ENCODE results near the gene EIF3I. TPM values are rescaled to one million over a fixed set of nuclear protein-coding genes. Genes with fewer than 3 reads are reported as not detected.

EIF3I gene
- total and polyA plus RNA-seq, 2 of the 13 experiments (the other 11 are each of a cell fraction or from before 2014, with no cell fraction given) = 210 to 223 TPM

DNA sequence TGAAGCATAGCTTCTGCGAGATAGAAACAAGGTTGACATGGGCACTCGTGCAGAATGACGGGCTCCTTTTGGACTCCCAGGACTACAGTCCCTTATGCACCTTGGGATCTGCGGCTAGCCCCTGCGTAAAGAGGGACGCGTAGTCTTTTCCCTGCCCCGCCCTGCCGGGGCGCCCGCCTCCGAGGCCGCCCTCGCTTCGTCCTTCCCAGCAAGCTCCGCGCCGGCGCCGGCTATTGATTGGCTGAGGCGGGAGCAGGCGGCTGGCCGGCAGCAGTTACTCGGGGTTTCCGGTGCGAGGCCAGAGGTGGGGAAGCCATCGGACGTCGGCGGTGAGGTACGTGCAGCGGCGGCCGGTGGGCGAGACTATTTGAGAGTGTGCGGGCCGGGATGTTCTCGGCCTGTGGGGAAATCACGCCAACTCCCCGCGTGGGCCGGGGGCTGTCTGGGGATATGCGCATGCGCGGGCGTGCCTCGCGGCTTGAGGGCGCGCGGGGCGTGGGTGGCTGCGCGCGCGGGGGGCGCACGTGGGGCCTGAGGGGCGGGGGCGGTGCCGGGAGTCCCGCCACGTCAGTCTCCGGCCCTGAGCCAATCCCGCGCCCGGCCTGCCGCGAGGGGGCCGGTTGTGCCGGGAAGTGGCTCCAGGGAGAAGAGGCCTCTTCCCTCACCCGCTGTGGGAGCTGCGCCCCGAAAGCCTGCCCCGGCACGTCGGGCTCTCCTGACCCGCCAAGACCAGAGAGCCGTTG lies 42.6 kb upstream of the EIF3I start, which contains the start of gene TXLNA (continued):
- TF ChIP-seq YEATS4 (CRISPR knock-in tag; IDR thresholded peaks at IDR 0.05; ENCODE audit: borderline replicate concordance) (no peak; the same call in none of the 2 replicates), SSRP1 (CRISPR knock-in tag; IDR thresholded peaks at IDR 0.05) (no peak), CAMTA2 (CRISPR knock-in tag; IDR thresholded peaks at IDR 0.05; ENCODE audit: borderline replicate concordance) (no peak), ZNF547 (CRISPR knock-in tag; IDR thresholded peaks at IDR 0.05) (peak; percentile 91), HMGA1 (CRISPR knock-in tag; conservative IDR thresholded peaks at IDR 0.05) (no peak), SP140L (CRISPR knock-in tag; IDR thresholded peaks at IDR 0.05; ENCODE audit: borderline replicate concordance) (0 out of 2 replicates have a peak, but pooled peaks have one; percentile 21), CENPT (CRISPR knock-in tag; IDR thresholded peaks at IDR 0.05; ENCODE audit: low read depth) (peak; percentile 58; the same call in 1 of the 2 replicates), ZNF839 (CRISPR knock-in tag; IDR thresholded peaks at IDR 0.05; ENCODE audit: borderline replicate concordance) (0 out of 2 replicates have a peak, but pooled peaks have one; percentile 40), ZNF569 (CRISPR knock-in tag; IDR thresholded peaks at IDR 0.05; ENCODE audit: borderline replicate concordance) (no peak), TBX3 (IDR thresholded peaks at IDR 0.05; ENCODE audit: borderline replicate concordance) (no peak), SYNCRIP (IDR thresholded peaks at IDR 0.05; ENCODE audit: insufficient read depth, low read depth, low read length) (no peak), ZFP36 (IDR thresholded peaks at IDR 0.05; ENCODE audit: borderline replicate concordance, low read depth, low read length, partially characterized antibody) (no peak)
- TF ChIP-seq, protein P1, sequence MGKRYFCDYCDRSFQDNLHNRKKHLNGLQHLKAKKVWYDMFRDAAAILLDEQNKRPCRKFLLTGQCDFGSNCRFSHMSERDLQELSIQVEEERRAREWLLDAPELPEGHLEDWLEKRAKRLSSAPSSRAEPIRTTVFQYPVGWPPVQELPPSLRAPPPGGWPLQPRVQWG (CRISPR knock-in tag; IDR thresholded peaks at IDR 0.05; ENCODE audit: borderline replicate concordance, low read depth) = 0 out of 2 replicates have a peak, but pooled peaks have one; percentile 11
- TF ChIP-seq, protein P2, sequence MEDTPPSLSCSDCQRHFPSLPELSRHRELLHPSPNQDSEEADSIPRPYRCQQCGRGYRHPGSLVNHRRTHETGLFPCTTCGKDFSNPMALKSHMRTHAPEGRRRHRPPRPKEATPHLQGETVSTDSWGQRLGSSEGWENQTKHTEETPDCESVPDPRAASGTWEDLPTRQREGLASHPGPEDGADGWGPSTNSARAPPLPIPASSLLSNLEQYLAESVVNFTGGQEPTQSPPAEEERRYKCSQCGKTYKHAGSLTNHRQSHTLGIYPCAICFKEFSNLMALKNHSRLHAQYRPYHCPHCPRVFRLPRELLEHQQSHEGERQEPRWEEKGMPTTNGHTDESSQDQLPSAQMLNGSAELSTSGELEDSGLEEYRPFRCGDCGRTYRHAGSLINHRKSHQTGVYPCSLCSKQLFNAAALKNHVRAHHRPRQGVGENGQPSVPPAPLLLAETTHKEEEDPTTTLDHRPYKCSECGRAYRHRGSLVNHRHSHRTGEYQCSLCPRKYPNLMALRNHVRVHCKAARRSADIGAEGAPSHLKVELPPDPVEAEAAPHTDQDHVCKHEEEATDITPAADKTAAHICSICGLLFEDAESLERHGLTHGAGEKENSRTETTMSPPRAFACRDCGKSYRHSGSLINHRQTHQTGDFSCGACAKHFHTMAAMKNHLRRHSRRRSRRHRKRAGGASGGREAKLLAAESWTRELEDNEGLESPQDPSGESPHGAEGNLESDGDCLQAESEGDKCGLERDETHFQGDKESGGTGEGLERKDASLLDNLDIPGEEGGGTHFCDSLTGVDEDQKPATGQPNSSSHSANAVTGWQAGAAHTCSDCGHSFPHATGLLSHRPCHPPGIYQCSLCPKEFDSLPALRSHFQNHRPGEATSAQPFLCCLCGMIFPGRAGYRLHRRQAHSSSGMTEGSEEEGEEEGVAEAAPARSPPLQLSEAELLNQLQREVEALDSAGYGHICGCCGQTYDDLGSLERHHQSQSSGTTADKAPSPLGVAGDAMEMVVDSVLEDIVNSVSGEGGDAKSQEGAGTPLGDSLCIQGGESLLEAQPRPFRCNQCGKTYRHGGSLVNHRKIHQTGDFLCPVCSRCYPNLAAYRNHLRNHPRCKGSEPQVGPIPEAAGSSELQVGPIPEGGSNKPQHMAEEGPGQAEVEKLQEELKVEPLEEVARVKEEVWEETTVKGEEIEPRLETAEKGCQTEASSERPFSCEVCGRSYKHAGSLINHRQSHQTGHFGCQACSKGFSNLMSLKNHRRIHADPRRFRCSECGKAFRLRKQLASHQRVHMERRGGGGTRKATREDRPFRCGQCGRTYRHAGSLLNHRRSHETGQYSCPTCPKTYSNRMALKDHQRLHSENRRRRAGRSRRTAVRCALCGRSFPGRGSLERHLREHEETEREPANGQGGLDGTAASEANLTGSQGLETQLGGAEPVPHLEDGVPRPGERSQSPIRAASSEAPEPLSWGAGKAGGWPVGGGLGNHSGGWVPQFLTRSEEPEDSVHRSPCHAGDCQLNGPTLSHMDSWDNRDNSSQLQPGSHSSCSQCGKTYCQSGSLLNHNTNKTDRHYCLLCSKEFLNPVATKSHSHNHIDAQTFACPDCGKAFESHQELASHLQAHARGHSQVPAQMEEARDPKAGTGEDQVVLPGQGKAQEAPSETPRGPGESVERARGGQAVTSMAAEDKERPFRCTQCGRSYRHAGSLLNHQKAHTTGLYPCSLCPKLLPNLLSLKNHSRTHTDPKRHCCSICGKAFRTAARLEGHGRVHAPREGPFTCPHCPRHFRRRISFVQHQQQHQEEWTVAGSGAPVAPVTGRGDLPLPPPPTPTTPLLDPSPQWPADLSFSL (CRISPR knock-in tag; IDR thresholded peaks at IDR 0.05) = no peak
- TF ChIP-seq, protein P3, sequence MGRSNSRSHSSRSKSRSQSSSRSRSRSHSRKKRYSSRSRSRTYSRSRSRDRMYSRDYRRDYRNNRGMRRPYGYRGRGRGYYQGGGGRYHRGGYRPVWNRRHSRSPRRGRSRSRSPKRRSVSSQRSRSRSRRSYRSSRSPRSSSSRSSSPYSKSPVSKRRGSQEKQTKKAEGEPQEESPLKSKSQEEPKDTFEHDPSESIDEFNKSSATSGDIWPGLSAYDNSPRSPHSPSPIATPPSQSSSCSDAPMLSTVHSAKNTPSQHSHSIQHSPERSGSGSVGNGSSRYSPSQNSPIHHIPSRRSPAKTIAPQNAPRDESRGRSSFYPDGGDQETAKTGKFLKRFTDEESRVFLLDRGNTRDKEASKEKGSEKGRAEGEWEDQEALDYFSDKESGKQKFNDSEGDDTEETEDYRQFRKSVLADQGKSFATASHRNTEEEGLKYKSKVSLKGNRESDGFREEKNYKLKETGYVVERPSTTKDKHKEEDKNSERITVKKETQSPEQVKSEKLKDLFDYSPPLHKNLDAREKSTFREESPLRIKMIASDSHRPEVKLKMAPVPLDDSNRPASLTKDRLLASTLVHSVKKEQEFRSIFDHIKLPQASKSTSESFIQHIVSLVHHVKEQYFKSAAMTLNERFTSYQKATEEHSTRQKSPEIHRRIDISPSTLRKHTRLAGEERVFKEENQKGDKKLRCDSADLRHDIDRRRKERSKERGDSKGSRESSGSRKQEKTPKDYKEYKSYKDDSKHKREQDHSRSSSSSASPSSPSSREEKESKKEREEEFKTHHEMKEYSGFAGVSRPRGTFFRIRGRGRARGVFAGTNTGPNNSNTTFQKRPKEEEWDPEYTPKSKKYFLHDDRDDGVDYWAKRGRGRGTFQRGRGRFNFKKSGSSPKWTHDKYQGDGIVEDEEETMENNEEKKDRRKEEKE (IDR thresholded peaks at IDR 0.05) = no peak

Measured in HepG2 (cell line).